Motor neuron (in vitro differentiated cells): ENCODE results near the gene TRPC4AP. TPM values are rescaled to one million over a fixed set of nuclear protein-coding genes. Genes with fewer than 3 reads are reported as not detected.

Experiments
- ATAC-seq, 8 experiments: fragments of 200-7000 bp; cut with Tn5 transposase; replicated peaks in 6 of 8; 2 replicates each; pipeline ENCODE4 v1.8.0; 2021; ENCODE audit warnings: mild to moderate bottlenecking in 8 of 8, moderate library complexity in 8 of 8
- H3K27ac ChIP-seq, 2 donors: fragments of 250-450 bp; sonication (Bioruptor Pico); 2 replicates each; pipeline ENCODE4 v1.9.0; 2021; ENCODE audit warnings: antibody characterized with exemption in 2 of 2, mild to moderate bottlenecking in 2 of 2, moderate library complexity in 1 of 2
- H3K4me1 ChIP-seq, 2 donors: fragments of 250-450 bp; sonication (Bioruptor Pico); replicated peaks in 1 of 2; 2 replicates each; pipeline ENCODE4 v1.6.1; 2021; ENCODE audit warnings: antibody characterized with exemption in 2 of 2, mild to moderate bottlenecking in 2 of 2, moderate library complexity in 1 of 2
- H3K4me3 ChIP-seq, 5 donors: fragments of 250-450 bp; sonication (Bioruptor Pico); 2 replicates each; pipeline ENCODE4 v1.9.0; 2021; ENCODE audit warnings: antibody characterized with exemption in 5 of 5, mild to moderate bottlenecking in 5 of 5, moderate library complexity in 4 of 5
- WGBS, 10 experiments: fragments of 450-650 bp; shearing (Covaris generic); methylation state at CpG; one replicate each; pipeline ENCODE4 v1.0.0; 2022; 5-methylcytosine and 5-hydroxymethylcytosine counted together
- in situ Hi-C, 9 experiments: fragments of 400-800 bp; cut with MboI; loops; one replicate each; pipeline ENCODE4 v1.15.0; 2021; ENCODE audit warnings: low sequenced_read_pairs in 9 of 9, low pct_unique_long_range_greater_than_20kb in 2 of 9; ENCODE audit not compliant: unreplicated experiment in 9 of 9
- total RNA-seq, 8 experiments: library from RNA; unstranded; fragments of 300-600 nt; gene quantifications; 2 replicates each; pipeline versions ENCODE4 v1.2.3 to v1.2.4, GENCODE V29; 2022

TRPC4AP gene
- total RNA-seq, 8 experiments from 2014 or later = 39.2 to 65.1 (median 48.1) TPM

GRCh38 chr20:35006009-35006408 is 86.6 kb downstream of the TRPC4AP start:
- Histone ChIP-seq H3K4me1 (no peaks in the 10 kb centered on the region), H3K4me3 (no peak overlapping the region), H3K27ac (no peak overlapping the region)
- in situ Hi-C loops = no loop called here
- WGBS, 10 experiments = 0 to 100% (median 80%) methylated on average over 1 to 3 of the region's 11 CpGs; no CpG with 5 or more reads in 4 of the 10 experiments
- no peak for ATAC-seq

GRCh38 chr20:35005463-35005961 is 87.1 kb downstream of the TRPC4AP start:
- in situ Hi-C loops = no loop called here
- 87 to 96% (median 90%) methylated on average over 4 to 5 of the region's 7 CpGs; no CpG with 5 or more reads in 6 of the 10 experiments for WGBS, 10 experiments
- H3K27ac ChIP-seq = no peak overlapping the region
- H3K4me1 ChIP-seq = no peaks in the 10 kb centered on the region
- H3K4me3 ChIP-seq = no peak overlapping the region
- no peak for ATAC-seq

DNA sequence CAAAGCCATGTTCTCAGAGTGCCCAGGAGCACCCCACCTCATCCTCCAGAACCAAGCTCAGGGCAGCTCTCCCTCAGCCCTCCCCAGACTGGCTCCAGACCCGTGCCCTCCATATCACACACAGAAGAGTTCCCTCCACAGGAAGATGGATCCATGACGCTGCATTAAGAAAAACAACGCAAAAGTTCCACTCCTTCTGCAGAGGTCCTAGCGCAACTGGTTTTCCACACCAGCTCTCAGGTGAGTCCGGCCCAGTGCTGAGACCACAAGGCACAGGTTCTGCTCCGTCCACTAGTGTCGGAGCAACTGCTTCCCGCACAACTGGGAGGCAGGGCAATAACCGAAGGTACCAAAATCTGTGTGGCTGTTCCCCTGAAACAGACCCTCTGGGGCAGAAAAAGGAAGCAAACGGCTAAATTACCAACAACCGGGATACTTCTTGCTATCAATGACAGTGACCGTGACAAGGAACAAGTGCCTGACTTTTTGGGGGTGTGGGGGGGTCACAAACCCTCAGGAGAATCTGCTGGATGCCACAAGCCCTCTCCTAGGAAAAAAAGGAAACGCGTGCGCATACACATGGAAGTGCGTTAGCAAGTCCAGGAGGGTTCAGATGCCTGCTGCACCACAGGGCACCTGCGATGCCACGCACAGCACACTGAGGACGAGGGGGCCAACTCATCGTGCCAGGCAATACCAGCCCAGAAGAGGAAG is 87.7 kb downstream of the TRPC4AP start:
- no peak for ATAC-seq
- in situ Hi-C loops = no loop called here
- Histone ChIP-seq H3K4me1 (no peaks in the 10 kb centered on the region), H3K4me3 (no peak overlapping the region), H3K27ac (no peak overlapping the region)
- WGBS, 10 experiments = 86 to 100% (median 95%) methylated on average over 2 to 17 of the region's 20 CpGs; no CpG with 5 or more reads in 1 of the 10 experiments

GRCh38 chr20:35004051-35004725 is 88.4 kb downstream of the TRPC4AP start:
- in situ Hi-C loops = no loop called here
- Histone ChIP-seq H3K27ac (no peak overlapping the region), H3K4me3 (no peak overlapping the region), H3K4me1 (no peaks in the 10 kb centered on the region)
- 75 to 100% (median 91%) methylated on average over 1 to 11 of the region's 18 CpGs; no CpG with 5 or more reads in 6 of the 10 experiments for WGBS, 10 experiments
- ATAC-seq = no peak

DNA sequence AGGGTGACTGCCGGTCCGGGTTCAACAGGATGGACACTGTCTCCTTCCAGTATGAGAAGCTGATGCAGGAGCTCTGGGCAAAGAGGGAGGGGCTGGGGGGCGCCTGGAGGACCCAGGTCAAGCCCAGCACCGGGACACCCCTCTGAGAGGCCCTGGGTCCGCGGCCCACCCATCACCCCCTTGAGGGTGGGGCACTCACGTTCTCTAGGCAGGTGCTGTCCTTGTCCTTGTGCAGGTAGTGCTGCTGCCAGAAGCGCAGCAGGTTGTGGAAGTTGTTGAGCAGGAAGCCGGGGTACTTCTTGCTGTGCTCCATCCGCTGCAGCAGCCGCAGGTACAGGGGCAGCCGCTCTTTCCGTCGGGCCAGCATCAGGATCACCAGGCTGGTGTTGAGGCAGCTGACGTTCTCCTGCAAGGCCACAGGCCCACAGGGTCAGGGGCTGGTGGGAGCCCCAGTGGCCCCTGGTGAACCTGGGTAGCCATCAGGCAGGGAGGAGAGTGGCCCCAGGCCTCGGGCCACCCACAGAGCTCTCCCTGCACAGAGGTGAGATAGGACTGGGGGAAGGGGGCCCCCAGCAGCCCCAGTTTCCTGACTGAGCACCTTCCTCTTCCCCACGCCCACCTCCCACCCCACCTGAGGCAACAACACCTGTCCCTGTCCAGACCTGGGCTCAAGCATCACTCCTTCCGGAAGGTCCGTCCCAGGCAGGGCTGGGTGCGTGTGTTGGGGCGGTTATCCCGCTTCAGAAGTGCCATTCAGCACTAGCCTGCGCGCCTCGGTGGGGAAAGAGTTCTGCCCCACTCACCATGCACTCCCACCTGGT is 89.2 kb downstream of the TRPC4AP start:
- no peak overlapping the region for H3K27ac ChIP-seq
- H3K4me3 ChIP-seq = no peak overlapping the region
- no peak for ATAC-seq
- in situ Hi-C loops = no loop called here
- H3K4me1 ChIP-seq = no peaks in the 10 kb centered on the region
- 80 to 100% (median 100%) methylated on average over 1 to 4 of the region's 25 CpGs; no CpG with 5 or more reads in 5 of the 10 experiments for WGBS, 10 experiments

GRCh38 chr20:35002426-35003210 is 90.0 kb downstream of the TRPC4AP start:
- Histone ChIP-seq H3K27ac (no peak overlapping the region), H3K4me3 (no peak overlapping the region), H3K4me1 (no peaks in the 10 kb centered on the region)
- WGBS, 10 experiments = 33 to 100% (median 83%) methylated on average over 1 to 4 of the region's 10 CpGs; no CpG with 5 or more reads in 3 of the 10 experiments
- in situ Hi-C loops = no loop called here
- no peak for ATAC-seq

GRCh38 chr20:35001596-35002362 is 90.8 kb downstream of the TRPC4AP start:
- WGBS, 10 experiments = 70 to 95% (median 87%) methylated on average over 1 to 4 of the region's 15 CpGs; no CpG with 5 or more reads in 6 of the 10 experiments
- Histone ChIP-seq H3K4me3 (no peak overlapping the region), H3K4me1 (no peaks in the 10 kb centered on the region), H3K27ac (no peak overlapping the region)
- in situ Hi-C loops = no loop called here
- peak in 2 of 8 experiments; percentile 21 to 31 for ATAC-seq

DNA sequence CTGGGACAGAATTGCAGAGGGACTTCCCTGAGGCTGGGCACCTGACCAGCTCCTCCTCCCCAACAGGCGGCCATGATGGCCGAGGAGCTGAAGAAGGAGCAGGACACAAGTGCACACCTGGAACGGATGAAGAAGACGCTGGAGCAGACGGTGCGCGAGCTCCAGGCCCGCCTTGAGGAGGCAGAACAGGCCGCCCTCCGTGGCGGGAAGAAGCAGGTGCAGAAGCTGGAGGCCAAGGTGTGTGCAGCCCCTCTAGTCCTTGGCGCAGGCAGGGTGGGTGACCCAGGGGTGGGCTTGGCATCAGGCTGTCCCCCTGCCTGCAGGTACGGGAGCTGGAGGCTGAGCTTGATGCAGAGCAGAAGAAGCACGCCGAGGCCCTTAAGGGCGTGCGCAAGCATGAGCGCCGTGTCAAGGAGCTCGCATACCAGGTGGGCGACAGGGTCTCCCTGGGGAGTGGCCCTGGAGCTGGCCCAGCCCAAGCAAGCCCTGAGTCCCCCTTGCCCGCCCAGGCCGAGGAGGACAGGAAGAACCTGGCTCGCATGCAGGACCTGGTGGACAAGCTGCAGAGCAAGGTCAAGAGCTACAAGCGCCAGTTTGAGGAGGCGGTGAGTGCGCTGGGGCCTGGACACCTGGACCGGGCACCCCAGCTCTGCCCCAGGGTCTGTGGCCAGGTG is 91.5 kb downstream of the TRPC4AP start:
- Histone ChIP-seq H3K4me3 (no peak overlapping the region), H3K27ac (no peak overlapping the region), H3K4me1 (no peaks in the 10 kb centered on the region)
- WGBS, 10 experiments = 94% methylated on average over 4 of the region's 28 CpGs; no CpG with 5 or more reads in 9 of the 10 experiments
- in situ Hi-C loops = no loop called here
- peak in 1 of 8 experiments; percentile 2 for ATAC-seq

- WGBS, 10 experiments = 81 to 100% (median 92%) methylated on average over 1 to 14 of the region's 28 CpGs; no CpG with 5 or more reads in 6 of the 10 experiments
- Histone ChIP-seq H3K27ac (no peak overlapping the region), H3K4me3 (no peak overlapping the region), H3K4me1 (no peaks in the 10 kb centered on the region)
- in situ Hi-C loops = no loop called here
- peak in 2 of 8 experiments; percentile 3 to 7 for ATAC-seq
Observed at GRCh38 chr20:35000311-35000921, 92.2 kb downstream of the TRPC4AP start.

DNA sequence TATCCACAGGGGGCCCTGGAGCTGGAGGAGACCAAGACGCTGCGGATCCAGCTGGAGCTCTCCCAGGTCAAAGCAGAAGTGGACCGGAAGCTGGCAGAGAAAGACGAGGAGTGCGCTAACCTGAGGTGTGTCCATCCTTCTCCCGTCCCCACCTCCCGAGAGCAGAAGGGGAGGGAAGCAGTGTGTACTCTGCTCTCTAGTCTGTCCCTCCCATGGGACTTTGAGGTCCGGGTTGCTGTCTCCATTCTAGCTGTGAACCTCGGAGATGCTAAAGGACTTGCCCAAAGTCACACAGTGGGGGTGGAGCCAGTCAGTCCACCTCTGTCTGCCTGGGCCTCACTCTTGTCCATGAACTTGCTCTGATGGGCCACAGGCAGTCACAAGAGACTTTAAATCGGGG is 92.8 kb downstream of the TRPC4AP start:
- Histone ChIP-seq H3K27ac (no peak overlapping the region), H3K4me3 (no peak overlapping the region), H3K4me1 (no peaks in the 10 kb centered on the region)
- no peak for ATAC-seq
- WGBS, 10 experiments = 40 to 100% (median 95%) methylated on average over 1 to 5 of the region's 10 CpGs; no CpG with 5 or more reads in 6 of the 10 experiments
- in situ Hi-C loops = no loop called here

DNA sequence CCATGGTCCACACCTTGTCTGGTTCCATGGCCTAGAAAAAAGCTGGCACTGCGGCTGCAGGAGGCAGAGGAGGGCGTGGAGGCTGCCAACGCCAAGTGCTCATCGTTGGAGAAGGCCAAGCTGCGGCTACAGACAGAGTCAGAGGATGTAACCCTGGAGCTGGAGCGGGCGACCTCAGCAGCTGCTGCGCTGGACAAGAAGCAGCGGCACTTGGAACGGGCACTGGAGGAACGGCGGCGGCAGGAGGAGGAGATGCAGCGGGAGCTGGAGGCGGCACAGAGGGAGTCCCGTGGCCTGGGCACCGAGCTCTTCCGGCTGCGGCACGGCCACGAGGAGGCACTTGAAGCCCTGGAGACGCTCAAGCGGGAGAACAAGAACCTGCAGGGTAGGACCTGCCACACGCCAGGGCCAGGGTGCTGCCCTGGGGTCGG is 93.6 kb downstream of the TRPC4AP start:
- Histone ChIP-seq H3K27ac (no peak overlapping the region), H3K4me1 (no peaks in the 10 kb centered on the region), H3K4me3 (no peak overlapping the region)
- WGBS, 10 experiments = 91 to 100% (median 96%) methylated on average over 2 to 10 of the region's 25 CpGs; no CpG with 5 or more reads in 4 of the 10 experiments
- ATAC-seq = no peak
- in situ Hi-C loops = no loop called here
